ENCODE measurements around the gene SLC38A4.

Gene SLC38A4

GRCh38 chr12:46803517-46803916 is 22.3 kb downstream of the SLC38A4 start:
- H3K79me2 ChIP-seq (ENCODE audit: insufficient read depth, low read length): no peaks in the 10 kb centered on the region
- H3K36me3 ChIP-seq (ENCODE audit: insufficient read depth, low read length): no peaks in the 10 kb centered on the region
- TF ChIP-seq CTCF (conservative IDR thresholded peaks at IDR 0.05; ENCODE audit: low read length) (no peak), EZH2phosphoT487 (IDR thresholded peaks at IDR 0.05; ENCODE audit: borderline replicate concordance) (no peak)
- H3K9me3 ChIP-seq (ENCODE audit: insufficient read depth, low read depth, low read length): no peaks in the 10 kb centered on the region
- H3K4me2 ChIP-seq (ENCODE audit: low read depth, low read length, poor library complexity, severe bottlenecking): no peak overlapping the region
- H3K4me1 ChIP-seq (ENCODE audit: insufficient read depth, low read length, poor library complexity, severe bottlenecking): no peaks in the 10 kb centered on the region
- H4K20me1 ChIP-seq (ENCODE audit: insufficient read depth, low read length, poor library complexity, severe bottlenecking): no peaks in the 10 kb centered on the region
- H3K9ac ChIP-seq (ENCODE audit: low read depth, low read length, poor library complexity, severe bottlenecking): no peak overlapping the region
- no peaks in the 10 kb centered on the region for H3F3A ChIP-seq (ENCODE audit: low read depth)
- H3K27me3 ChIP-seq (ENCODE audit: insufficient read depth, low read length, poor library complexity, severe bottlenecking): no peaks in the 10 kb centered on the region
- H3K9me2 ChIP-seq (replicated peaks; ENCODE audit: low read depth, low read length): no peaks in the 10 kb centered on the region; the same call in 1 of the 2 replicates
- H2AFZ ChIP-seq (ENCODE audit: low read length): no peak overlapping the region
- no peak overlapping the region for H3K4me3 ChIP-seq (ENCODE audit: low read length, poor library complexity, severe bottlenecking)

- Histone ChIP-seq H3K4me3 (ENCODE audit: low read length, poor library complexity, severe bottlenecking) (no peak overlapping the region), H3K27me3 (ENCODE audit: insufficient read depth, low read length, poor library complexity, severe bottlenecking) (no peaks in the 10 kb centered on the region), H3F3A (ENCODE audit: low read depth) (no peaks in the 10 kb centered on the region), H3K9me2 (replicated peaks; ENCODE audit: low read depth, low read length) (no peaks in the 10 kb centered on the region; the same call in 1 of the 2 replicates), H3K4me1 (ENCODE audit: insufficient read depth, low read length, poor library complexity, severe bottlenecking) (no peaks in the 10 kb centered on the region), H3K79me2 (ENCODE audit: insufficient read depth, low read length) (no peaks in the 10 kb centered on the region), H3K36me3 (ENCODE audit: insufficient read depth, low read length) (no peaks in the 10 kb centered on the region), H3K4me2 (ENCODE audit: low read depth, low read length, poor library complexity, severe bottlenecking) (no peak overlapping the region), H3K9ac (ENCODE audit: low read depth, low read length, poor library complexity, severe bottlenecking) (no peak overlapping the region), H3K9me3 (ENCODE audit: insufficient read depth, low read depth, low read length) (no peaks in the 10 kb centered on the region), H4K20me1 (ENCODE audit: insufficient read depth, low read length, poor library complexity, severe bottlenecking) (no peaks in the 10 kb centered on the region), H2AFZ (ENCODE audit: low read length) (no peak overlapping the region)
- TF ChIP-seq EZH2phosphoT487 (IDR thresholded peaks at IDR 0.05; ENCODE audit: borderline replicate concordance) (no peak), CTCF (conservative IDR thresholded peaks at IDR 0.05; ENCODE audit: low read length) (no peak)
Observed at GRCh38 chr12:46801293-46801692, 24.5 kb downstream of the SLC38A4 start.

- Histone ChIP-seq H3K9me2 (replicated peaks; ENCODE audit: low read depth, low read length) (no peaks in the 10 kb centered on the region), H4K20me1 (ENCODE audit: insufficient read depth, low read length, poor library complexity, severe bottlenecking) (no peaks in the 10 kb centered on the region), H3K4me2 (ENCODE audit: low read depth, low read length, poor library complexity, severe bottlenecking) (no peak overlapping the region), H3K9ac (ENCODE audit: low read depth, low read length, poor library complexity, severe bottlenecking) (no peak overlapping the region), H3K27me3 (ENCODE audit: insufficient read depth, low read length, poor library complexity, severe bottlenecking) (no peaks in the 10 kb centered on the region), H3K79me2 (ENCODE audit: insufficient read depth, low read length) (no peaks in the 10 kb centered on the region), H3K4me3 (ENCODE audit: low read length, poor library complexity, severe bottlenecking) (no peak overlapping the region), H3K4me1 (ENCODE audit: insufficient read depth, low read length, poor library complexity, severe bottlenecking) (no peaks in the 10 kb centered on the region), H2AFZ (ENCODE audit: low read length) (no peak overlapping the region), H3F3A (ENCODE audit: low read depth) (no peaks in the 10 kb centered on the region), H3K9me3 (ENCODE audit: insufficient read depth, low read depth, low read length) (no peaks in the 10 kb centered on the region), H3K36me3 (ENCODE audit: insufficient read depth, low read length) (no peaks in the 10 kb centered on the region)
- no peak for TF ChIP-seq CTCF (conservative IDR thresholded peaks at IDR 0.05; ENCODE audit: low read length)
- no peak for TF ChIP-seq EZH2phosphoT487 (IDR thresholded peaks at IDR 0.05; ENCODE audit: borderline replicate concordance)
Observed at GRCh38 chr12:46800160-46800559, 25.6 kb downstream of the SLC38A4 start.
